ENCODE measurements around the gene IL4. TPM values are rescaled to one million over a fixed set of nuclear protein-coding genes. Genes with fewer than 3 reads are reported as not detected.
A peak's percentile ranks its signal among the peaks of the same experiment; 100 is the strongest.

The IL4 gene
- total RNA-seq, 2 experiments from 2014 or later, result 0.53 to 2.5 TPM

GRCh38 chr5:132704875-132705274 is 31.1 kb downstream of the IL4 start:
- CTCF ChIA-PET, result interaction anchor here (1.1 to 1.4 kb wide), 3 partner anchors 64 to 179 kb away, joined by 3 to 5 read pairs (median 3); no protein-coding TSS in a partner anchor
- peaks cover 53% of the 10 kb centered on the region for H3K36me3 Mint-ChIP-seq
- ATAC-seq (no peak), DNase-seq (no peak)
- no peaks in the 10 kb centered on the region for H3K27me3 Mint-ChIP-seq
- H3K4me1 Mint-ChIP-seq, result peaks cover 27% of the 10 kb centered on the region
- no peaks in the 10 kb centered on the region for H3K9me3 Mint-ChIP-seq (ENCODE audit: low read depth)
- no peak overlapping the region for H3K4me3 Mint-ChIP-seq
- peak overlapping the region; percentile 70 for H3K27ac Mint-ChIP-seq

GRCh38 chr5:132708645-132709044 is 34.9 kb downstream of the IL4 start:
- H3K27me3 Mint-ChIP-seq, result no peaks in the 10 kb centered on the region
- H3K4me3 Mint-ChIP-seq, result no peak overlapping the region
- DNase-seq (no peak), ATAC-seq (no peak)
- no peaks in the 10 kb centered on the region for H3K9me3 Mint-ChIP-seq (ENCODE audit: low read depth)
- peaks cover 40% of the 10 kb centered on the region for H3K36me3 Mint-ChIP-seq
- CTCF ChIA-PET, result interaction anchor here (0.7 to 1.2 kb wide), 3 partner anchors 181 to 265 kb away, joined by 3 to 8 read pairs (median 3); no protein-coding TSS in a partner anchor
- peaks cover 23% of the 10 kb centered on the region for H3K4me1 Mint-ChIP-seq
- H3K27ac Mint-ChIP-seq, result no peak overlapping the region

GRCh38 chr5:132714456-132715307 is 40.9 kb downstream of the IL4 start:
- peak; percentile 70 for ATAC-seq
- CTCF ChIA-PET, result interaction anchor here (0.6 to 3.6 kb wide), 14 partner anchors 14 to 208 kb away, joined by 3 to 27 read pairs (median 4); partner anchors contain the start of gene KIF3A
- peak overlapping the region; percentile 3 for H3K4me3 Mint-ChIP-seq
- H3K27me3 Mint-ChIP-seq, result no peaks in the 10 kb centered on the region
- H3K4me1 Mint-ChIP-seq, result peaks cover 22% of the 10 kb centered on the region
- peaks cover 30% of the 10 kb centered on the region for H3K36me3 Mint-ChIP-seq
- no peaks in the 10 kb centered on the region for H3K9me3 Mint-ChIP-seq (ENCODE audit: low read depth)
- H3K27ac Mint-ChIP-seq, result peak overlapping the region; percentile 62
- DNase-seq, result no peak

- Mint-ChIP-seq H3K36me3 (peaks cover 34% of the 10 kb centered on the region), H3K9me3 (ENCODE audit: low read depth) (no peaks in the 10 kb centered on the region), H3K4me1 (peaks cover 18% of the 10 kb centered on the region), H3K27ac (no peak overlapping the region), H3K4me3 (no peak overlapping the region), H3K27me3 (no peaks in the 10 kb centered on the region)
- ATAC-seq, result no peak
- CTCF ChIA-PET, result interaction anchor here (0.9 to 1.4 kb wide), 3 partner anchors 15 to 31 kb away, joined by 3 to 5 read pairs (median 4); partner anchors contain the start of gene KIF3A
- DNase-seq, result no peak
Measured at GRCh38 chr5:132718544-132719312, 44.9 kb downstream of the IL4 start.

GRCh38 chr5:132725745-132726144 is 52.0 kb downstream of the IL4 start:
- peaks cover 43% of the 10 kb centered on the region for H3K36me3 Mint-ChIP-seq

GRCh38 chr5:132729896-132730295 is 56.1 kb downstream of the IL4 start:
- no peaks in the 10 kb centered on the region for H3K9me3 Mint-ChIP-seq (ENCODE audit: low read depth)
- CTCF ChIA-PET, result interaction anchor here (1.0 to 1.6 kb wide), 4 partner anchors 14 to 203 kb away, joined by 3 read pairs; partner anchors contain the start of gene CCNI2
- no peak overlapping the region for H3K27ac Mint-ChIP-seq
- H3K27me3 Mint-ChIP-seq, result no peaks in the 10 kb centered on the region
- ATAC-seq (no peak), DNase-seq (no peak)
- H3K4me3 Mint-ChIP-seq, result no peak overlapping the region
- peaks cover 35% of the 10 kb centered on the region for H3K36me3 Mint-ChIP-seq
- peaks cover 29% of the 10 kb centered on the region for H3K4me1 Mint-ChIP-seq

More at GRCh38 chr5:132725745-132726144, 52.0 kb downstream of the IL4 start:
- ATAC-seq, result no peak
- no peak for DNase-seq
- H3K4me1 Mint-ChIP-seq, result peaks cover 18% of the 10 kb centered on the region
- CTCF ChIA-PET, result interaction anchor here (1.0 kb wide), 1 partner anchor 35 kb away, joined by 3 read pairs; no protein-coding TSS in a partner anchor
- H3K27ac Mint-ChIP-seq, result no peak overlapping the region
- no peak overlapping the region for H3K4me3 Mint-ChIP-seq
- H3K27me3 Mint-ChIP-seq, result no peaks in the 10 kb centered on the region
- H3K9me3 Mint-ChIP-seq (ENCODE audit: low read depth), result peaks cover 2% of the 10 kb centered on the region

Other genes starting within 250 kb of the IL4 start
- gene IRF1, start 183.2 kb upstream of the IL4 start, total RNA-seq, result 100 to 1,000 TPM; 205 to 223 TPM
- 10 to 100 TPM in 1 of 2 experiments, under 1 TPM in 1; 0.35 to 20.0 TPM for gene IL5, start 130.5 kb upstream of the IL4 start, total RNA-seq
- 10 to 100 TPM; 39.7 to 51.6 TPM for gene RAD50, start 117.0 kb upstream of the IL4 start, total RNA-seq
- 100 to 1,000 TPM in 1 of 2 experiments, 1 to 10 TPM in 1; 4.8 to 119 TPM for gene IL13, start 15.8 kb upstream of the IL4 start, total RNA-seq
- 10 to 100 TPM; 18.2 to 38.8 TPM for gene KIF3A, start 63.6 kb downstream of the IL4 start, total RNA-seq
- gene CCNI2, start 73.4 kb downstream of the IL4 start, total RNA-seq, result 10 to 100 TPM; 16.7 to 52.5 TPM
- gene SEPTIN8, start 103.2 kb downstream of the IL4 start, total RNA-seq, result 10 to 100 TPM; 43.7 to 57.3 TPM
- under 1 TPM in 1 of 2 experiments, not detected in 1; 0.42 TPM for gene SOWAHA, start 139.3 kb downstream of the IL4 start, total RNA-seq
- gene SHROOM1, start 156.7 kb downstream of the IL4 start, total RNA-seq, result 10 to 100 TPM in 1 of 2 experiments, 1 to 10 TPM in 1; 4.4 to 11.5 TPM
- under 1 TPM; 0.26 to 0.67 TPM for gene GDF9, start 192.5 kb downstream of the IL4 start, total RNA-seq
- gene UQCRQ, start 192.7 kb downstream of the IL4 start, total RNA-seq, result 100 to 1,000 TPM; 344 to 446 TPM
- gene LEAP2, start 199.7 kb downstream of the IL4 start, total RNA-seq, result 1 to 10 TPM; 2.7 to 6.0 TPM

All from activated CD8-positive, alpha-beta memory T cell treated with anti-CD3 and anti-CD28 coated beads, Interleukin-2, amount 10 ng/mL, durations not matched to agents 7 days and 5 days (primary cell).